ENCODE measurements around the gene HTRA3. TPM values are rescaled to one million over a fixed set of nuclear protein-coding genes. Genes with fewer than 3 reads are reported as not detected.

Gene HTRA3
- total RNA-seq, 1 donor from 2014 or later, result 1.6 TPM

GRCh38 chr4:8350352-8350751 lies 80.8 kb downstream of the HTRA3 start:
- no peak overlapping the region for H3K9ac ChIP-seq
- H3K4me3 Mint-ChIP-seq, result no peak overlapping the region
- TF ChIP-seq CTCF (IDR thresholded peaks at IDR 0.05) (no peak), EZH2 (IDR thresholded peaks at IDR 0.05) (no peak), EZH2phosphoT487 (IDR thresholded peaks at IDR 0.05) (no peak)
- H3F3A ChIP-seq (ENCODE audit: low read depth), result no peaks in the 10 kb centered on the region
- peak overlapping the region; percentile 83 for H3K27ac Mint-ChIP-seq
- H2AFZ ChIP-seq (replicated peaks), result no peak overlapping the region
- no peak overlapping the region for H3K4me2 ChIP-seq
- H3K36me3 ChIP-seq, result no peaks in the 10 kb centered on the region
- H3K9me3 ChIP-seq (ENCODE audit: low read depth), result no peaks in the 10 kb centered on the region
- no peak overlapping the region for H3K4me3 ChIP-seq
- H3K27ac ChIP-seq, result no peak overlapping the region
- H3K4me1 Mint-ChIP-seq, result no peaks in the 10 kb centered on the region
- no peaks in the 10 kb centered on the region for H3K9me3 Mint-ChIP-seq
- H3K4me1 ChIP-seq, result no peaks in the 10 kb centered on the region
- H3K79me2 ChIP-seq (ENCODE audit: low read depth), result no peaks in the 10 kb centered on the region
- H3K27me3 Mint-ChIP-seq (ENCODE audit: insufficient read depth, low read depth), result peaks cover 2% of the 10 kb centered on the region
- DNase-seq (ENCODE audit: low spot score), result no peak
- no peaks in the 10 kb centered on the region for H4K20me1 ChIP-seq (ENCODE audit: low read depth)
- no peaks in the 10 kb centered on the region for H3K36me3 Mint-ChIP-seq
- H3K27me3 ChIP-seq, result no peaks in the 10 kb centered on the region

GRCh38 chr4:8350841-8351461 lies 81.4 kb downstream of the HTRA3 start:
- TF ChIP-seq EZH2 (IDR thresholded peaks at IDR 0.05) (no peak), EZH2phosphoT487 (IDR thresholded peaks at IDR 0.05) (no peak), CTCF (IDR thresholded peaks at IDR 0.05) (no peak)
- Mint-ChIP-seq H3K27me3 (ENCODE audit: insufficient read depth, low read depth) (peaks cover 2% of the 10 kb centered on the region), H3K4me1 (no peaks in the 10 kb centered on the region), H3K9me3 (no peaks in the 10 kb centered on the region), H3K36me3 (no peaks in the 10 kb centered on the region), H3K4me3 (no peak overlapping the region), H3K27ac (no peak overlapping the region)
- no peak overlapping the region for H3K4me2 ChIP-seq
- no peaks in the 10 kb centered on the region for H3K79me2 ChIP-seq (ENCODE audit: low read depth)
- no peaks in the 10 kb centered on the region for H3K27me3 ChIP-seq
- H3K4me3 ChIP-seq, result no peak overlapping the region
- H3K27ac ChIP-seq, result no peak overlapping the region
- H3K9ac ChIP-seq, result no peak overlapping the region
- H4K20me1 ChIP-seq (ENCODE audit: low read depth), result no peaks in the 10 kb centered on the region
- no peaks in the 10 kb centered on the region for H3K4me1 ChIP-seq
- no peaks in the 10 kb centered on the region for H3K36me3 ChIP-seq
- no peaks in the 10 kb centered on the region for H3K9me3 ChIP-seq (ENCODE audit: low read depth)
- H2AFZ ChIP-seq (replicated peaks), result no peak overlapping the region
- no peak for DNase-seq (ENCODE audit: low spot score)
- no peaks in the 10 kb centered on the region for H3F3A ChIP-seq (ENCODE audit: low read depth)

GRCh38 chr4:8351931-8352367 lies 82.4 kb downstream of the HTRA3 start:
- Mint-ChIP-seq H3K4me3 (no peak overlapping the region), H3K27ac (no peak overlapping the region), H3K9me3 (no peaks in the 10 kb centered on the region)

More at GRCh38 chr4:8351931-8352367, 82.4 kb downstream of the HTRA3 start:
- Histone ChIP-seq H3K27me3 (no peaks in the 10 kb centered on the region), H3K4me1 (no peaks in the 10 kb centered on the region), H3K9me3 (ENCODE audit: low read depth) (no peaks in the 10 kb centered on the region), H3K4me2 (no peak overlapping the region), H4K20me1 (ENCODE audit: low read depth) (no peaks in the 10 kb centered on the region), H3F3A (ENCODE audit: low read depth) (no peaks in the 10 kb centered on the region), H3K36me3 (no peaks in the 10 kb centered on the region), H3K9ac (no peak overlapping the region), H3K27ac (no peak overlapping the region), H2AFZ (replicated peaks) (no peak overlapping the region), H3K79me2 (ENCODE audit: low read depth) (no peaks in the 10 kb centered on the region), H3K4me3 (no peak overlapping the region)
- TF ChIP-seq CTCF (IDR thresholded peaks at IDR 0.05) (no peak), EZH2phosphoT487 (IDR thresholded peaks at IDR 0.05) (no peak), EZH2 (IDR thresholded peaks at IDR 0.05) (no peak)
- H3K4me1 Mint-ChIP-seq, result no peaks in the 10 kb centered on the region
- H3K36me3 Mint-ChIP-seq, result no peaks in the 10 kb centered on the region
- peaks cover 2% of the 10 kb centered on the region for H3K27me3 Mint-ChIP-seq (ENCODE audit: insufficient read depth, low read depth)
- DNase-seq (ENCODE audit: low spot score), result no peak

Measured in neural progenitor cell (in vitro differentiated cells).